Measurements from ENCODE around the gene AK9. TPM values are rescaled to one million over a fixed set of nuclear protein-coding genes. Genes with fewer than 3 reads are reported as not detected.

Gene AK9
- total RNA-seq, 4 donors from 2014 or later, result 8.4 to 15.0 (median 10.6) TPM

GRCh38 chr6:109701774-109702173, 10.8 kb upstream of the AK9 start:
- 90% methylated on average over 2 of the region's 2 CpGs for WGBS
- DNase-seq (ENCODE audit: extremely low spot score), result no peak
- intact Hi-C loops (cut with DNase I), result no loop called here
- Histone ChIP-seq H3K27me3 (no peaks in the 10 kb centered on the region), H3K4me3 (no peak overlapping the region), H3K27ac (replicated peaks in 1 of 4) (no peak overlapping the region), H3K9me3 (no peaks in the 10 kb centered on the region), H3K4me1 (peaks cover 3 to 20% (median 4%) of the 10 kb centered on the region in 4 donors), H3K36me3 (no peaks in the 10 kb centered on the region)
- TF ChIP-seq POLR2A (IDR thresholded peaks at IDR 0.05; ENCODE audit: low read depth) (no peak), EP300 (IDR thresholded peaks at IDR 0.05) (no peak), POLR2AphosphoS5 (IDR thresholded peaks at IDR 0.05) (no peak), CTCF (IDR thresholded peaks at IDR 0.05) (no peak)

GRCh38 chr6:109701221-109701620, 10.2 kb upstream of the AK9 start:
- H3K4me1 ChIP-seq, result peaks cover 3 to 17% (median 4%) of the 10 kb centered on the region in 4 donors
- H3K4me3 ChIP-seq, result no peak overlapping the region
- intact Hi-C loops (cut with DNase I), result no loop called here
- no peak for TF ChIP-seq POLR2AphosphoS5 (IDR thresholded peaks at IDR 0.05)
- TF ChIP-seq EP300 (IDR thresholded peaks at IDR 0.05), result no peak
- TF ChIP-seq CTCF (IDR thresholded peaks at IDR 0.05), result no peak
- no peak for TF ChIP-seq POLR2A (IDR thresholded peaks at IDR 0.05; ENCODE audit: low read depth)
- 82% methylated on average over 4 of the region's 4 CpGs for WGBS
- no peaks in the 10 kb centered on the region for H3K9me3 ChIP-seq
- no peak for DNase-seq (ENCODE audit: extremely low spot score)
- no peaks in the 10 kb centered on the region for H3K27me3 ChIP-seq
- no peaks in the 10 kb centered on the region for H3K36me3 ChIP-seq
- H3K27ac ChIP-seq (replicated peaks in 1 of 4), result no peak overlapping the region

- WGBS, result 97% methylated on average over 5 of the region's 5 CpGs
- H3K9me3 ChIP-seq, result no peaks in the 10 kb centered on the region
- H3K27ac ChIP-seq (replicated peaks in 1 of 4), result no peak overlapping the region
- H3K4me1 ChIP-seq, result peaks cover 6 to 21% (median 17%) of the 10 kb centered on the region in 4 donors
- H3K4me3 ChIP-seq, result no peak overlapping the region
- H3K36me3 ChIP-seq, result peaks cover 0 to 6% (median 4%) of the 10 kb centered on the region in 4 donors
- DNase-seq (ENCODE audit: extremely low spot score), result no peak
- no peaks in the 10 kb centered on the region for H3K27me3 ChIP-seq
- intact Hi-C loops (cut with DNase I), result loop anchor here (10.0 kb wide), 1 partner anchor 1178 kb away; the partner anchor contains the start of gene AMD1
- TF ChIP-seq EP300 (IDR thresholded peaks at IDR 0.05) (no peak), POLR2AphosphoS5 (IDR thresholded peaks at IDR 0.05) (no peak), POLR2A (IDR thresholded peaks at IDR 0.05; ENCODE audit: low read depth) (no peak), CTCF (IDR thresholded peaks at IDR 0.05) (no peak)
Measured at GRCh38 chr6:109696355-109696754, 5.4 kb upstream of the AK9 start.

GRCh38 chr6:109695468-109695867, 4.5 kb upstream of the AK9 start:
- Histone ChIP-seq H3K4me1 (peaks cover 6 to 21% (median 18%) of the 10 kb centered on the region in 4 donors), H3K27ac (replicated peaks in 1 of 4) (no peak overlapping the region), H3K27me3 (no peaks in the 10 kb centered on the region), H3K36me3 (peaks cover 0 to 6% (median 4%) of the 10 kb centered on the region in 4 donors), H3K9me3 (no peaks in the 10 kb centered on the region), H3K4me3 (no peak overlapping the region)
- TF ChIP-seq EP300 (IDR thresholded peaks at IDR 0.05) (no peak), CTCF (IDR thresholded peaks at IDR 0.05) (no peak), POLR2A (IDR thresholded peaks at IDR 0.05; ENCODE audit: low read depth) (no peak)
- intact Hi-C loops (cut with DNase I), result loop anchor here (10.0 kb wide), 1 partner anchor 1179 kb away; the partner anchor contains the start of gene AMD1
- no peak for DNase-seq (ENCODE audit: extremely low spot score)
- WGBS, result 73% methylated on average over 4 of the region's 4 CpGs

- Histone ChIP-seq H3K4me3 (no peak overlapping the region), H3K36me3 (peaks cover 0 to 6% (median 4%) of the 10 kb centered on the region in 4 donors), H3K4me1 (peaks cover 6 to 32% (median 28%) of the 10 kb centered on the region in 4 donors), H3K27me3 (no peaks in the 10 kb centered on the region), H3K9me3 (no peaks in the 10 kb centered on the region), H3K27ac (replicated peaks in 1 of 4) (no peak overlapping the region)
- no peak for DNase-seq (ENCODE audit: extremely low spot score)
- no peak for TF ChIP-seq POLR2A (IDR thresholded peaks at IDR 0.05; ENCODE audit: low read depth)
- intact Hi-C loops (cut with DNase I), result loop anchor here (10.0 kb wide), 1 partner anchor 1182 kb away; the partner anchor contains the start of gene AMD1
Measured at GRCh38 chr6:109693111-109693510, 2.1 kb upstream of the AK9 start.
